Stimulated activated CD8-positive, alpha-beta memory T cell treated with anti-CD3 and anti-CD28 coated beads, Interleukin-2, amount 100 ng/mL, for 48 hours (primary cell): ENCODE data around the gene ADORA2B.
A peak's percentile ranks its signal among the peaks of the same experiment; 100 is the strongest.
"Not testable (repeated sequence)": the region's sequence is repeated elsewhere in the genome, so short reads cannot be mapped to it uniquely, and the experiment has no call there.

Experiments used
- DNase-seq, 2 donors: peaks; one replicate each; pipeline ENCODE4 v3.0.0-alpha.2; 2020; ENCODE audit warnings: low read depth in 2 of 2

ADORA2B gene

DNA sequence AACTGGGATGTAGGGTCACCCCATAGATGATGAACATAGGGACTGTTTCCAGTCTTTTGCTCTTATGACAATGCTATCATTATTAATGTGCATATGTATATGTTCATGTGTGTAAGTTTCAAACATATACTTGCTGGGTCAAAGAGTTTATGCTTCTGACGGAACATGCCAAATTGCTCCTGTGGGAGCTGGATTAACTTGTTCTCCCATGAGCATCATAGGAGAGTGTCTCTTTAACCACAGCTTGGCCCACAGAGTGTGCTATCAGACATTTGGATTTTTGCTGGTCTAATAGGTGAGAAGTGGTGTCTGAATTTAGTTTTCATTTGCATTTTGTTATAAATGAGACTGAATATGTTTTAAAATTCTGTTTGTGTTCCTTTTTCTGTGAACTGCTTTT, 22.3 kb upstream of the ADORA2B start:
- no peak for DNase-seq

DNA sequence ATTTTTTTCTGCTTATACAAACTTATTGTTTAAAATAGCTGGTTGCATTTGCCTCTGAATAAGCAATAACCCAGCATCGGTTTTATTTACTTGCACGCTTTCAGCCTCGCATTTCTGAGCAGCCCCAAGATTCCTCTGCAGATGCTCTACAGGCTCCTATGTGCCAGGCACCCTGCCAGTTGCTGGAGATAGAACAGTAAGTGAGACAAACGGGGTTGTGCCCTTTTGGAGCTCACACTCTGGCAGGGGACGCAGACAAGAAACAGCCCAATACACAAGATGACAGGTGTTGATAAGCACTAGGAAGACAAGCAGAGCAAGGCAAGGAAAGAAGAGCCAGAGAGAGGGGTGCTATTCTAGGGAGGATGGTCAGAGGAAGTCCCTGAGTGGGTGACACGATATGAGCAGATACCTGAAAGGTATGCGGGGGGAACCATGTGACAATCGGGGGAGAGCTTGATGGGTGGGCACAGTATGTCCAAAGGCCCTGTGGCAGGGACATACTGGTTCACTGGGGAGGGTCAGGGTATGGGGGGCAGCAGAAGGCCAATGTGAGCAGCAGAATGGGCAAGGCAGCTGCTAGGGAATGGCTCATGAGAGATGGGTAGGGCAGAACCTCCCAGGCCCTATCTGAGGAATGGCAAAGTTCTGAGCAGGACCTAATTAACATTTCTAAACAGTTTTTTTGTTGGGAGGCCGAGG, 18.7 kb upstream of the ADORA2B start:
- DNase-seq: no peak

- DNase-seq: no peak
These were observed 16.6 kb upstream of the ADORA2B start for GRCh38 chr17:15928286-15928785.

GRCh38 chr17:15929941-15930340, 15.0 kb upstream of the ADORA2B start:
- DNase-seq: no peak

DNA sequence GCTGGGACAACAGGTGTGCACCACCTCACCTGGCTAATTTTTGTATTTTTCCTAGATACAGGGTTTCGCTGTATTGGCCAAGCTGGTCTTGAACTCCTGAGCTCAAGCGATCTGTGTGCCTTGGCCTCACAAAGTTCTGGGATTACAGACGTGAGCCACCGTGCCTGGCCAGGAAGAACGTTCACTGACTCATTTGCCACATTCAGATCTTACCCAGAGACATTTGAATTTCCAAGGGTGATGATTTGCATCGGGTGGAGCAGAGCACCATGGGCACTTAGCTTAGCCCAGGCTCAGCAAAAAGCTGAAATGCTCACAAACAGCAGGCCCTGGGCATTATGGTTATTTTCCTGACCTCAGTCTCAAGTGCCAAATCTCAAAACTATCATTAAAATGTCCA, 14.5 kb upstream of the ADORA2B start:
- DNase-seq: no peak

DNA sequence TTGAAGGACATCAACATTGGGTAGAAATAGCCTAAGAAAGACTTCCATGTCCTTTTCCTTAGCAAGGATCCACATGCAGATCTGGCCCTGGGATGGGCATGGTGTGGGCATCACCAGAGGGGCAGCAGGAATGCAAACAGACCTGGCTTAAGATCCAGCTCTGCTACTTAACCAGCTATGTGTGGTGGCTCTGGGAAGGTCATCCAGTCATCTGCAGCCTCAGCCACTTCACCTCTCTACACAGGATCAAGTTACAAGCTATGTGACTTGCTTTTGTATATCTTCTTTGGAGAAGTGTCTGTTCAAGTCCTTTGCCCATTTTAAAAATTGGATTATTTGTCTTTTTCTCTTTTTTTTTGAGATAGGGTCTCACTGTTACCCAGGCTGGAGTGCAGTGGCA, 13.5 kb upstream of the ADORA2B start:
- no peak for DNase-seq

DNA sequence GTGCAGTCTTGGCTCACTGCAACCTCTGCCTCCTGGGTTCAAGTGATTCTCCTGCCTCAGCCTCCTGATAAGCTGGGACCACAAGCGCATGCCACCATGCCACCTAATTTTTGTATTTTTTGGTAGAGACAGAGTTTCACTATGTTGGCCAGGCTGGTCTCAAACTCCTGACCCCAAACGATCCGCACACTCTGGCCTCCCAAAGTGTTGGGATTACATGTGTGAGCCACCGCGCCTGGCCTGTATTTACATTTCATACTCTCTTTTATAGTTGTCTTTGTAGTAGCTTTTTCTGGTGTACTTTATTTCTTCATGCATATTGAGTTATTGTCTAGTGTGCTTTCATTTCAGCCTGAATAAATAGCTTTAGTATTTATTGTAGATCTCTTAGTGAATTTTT, 10.1 kb upstream of the ADORA2B start:
- no peak for DNase-seq

DNA sequence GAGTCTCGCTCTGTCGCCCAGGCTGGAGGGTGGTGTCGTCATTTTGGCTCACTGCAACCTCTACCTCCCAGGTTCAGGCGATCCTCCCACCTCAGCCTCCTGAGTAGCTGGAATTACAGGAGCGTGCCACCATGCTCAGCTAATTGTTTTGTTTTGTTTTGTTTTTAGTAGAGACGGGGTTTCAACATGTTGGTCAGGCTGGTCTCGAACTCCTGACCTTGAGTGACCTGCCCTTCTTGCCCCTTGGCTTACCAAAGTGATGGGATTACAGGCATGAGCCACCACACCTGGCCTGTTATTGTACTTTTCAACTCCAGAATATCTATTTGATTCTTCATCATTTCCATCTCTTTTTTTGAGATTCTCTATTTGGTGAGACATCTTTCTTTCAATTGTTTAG, 9.0 kb upstream of the ADORA2B start:
- no peak for DNase-seq

GRCh38 chr17:15936481-15936880, 8.4 kb upstream of the ADORA2B start:
- DNase-seq: not testable (repeated sequence)

DNA sequence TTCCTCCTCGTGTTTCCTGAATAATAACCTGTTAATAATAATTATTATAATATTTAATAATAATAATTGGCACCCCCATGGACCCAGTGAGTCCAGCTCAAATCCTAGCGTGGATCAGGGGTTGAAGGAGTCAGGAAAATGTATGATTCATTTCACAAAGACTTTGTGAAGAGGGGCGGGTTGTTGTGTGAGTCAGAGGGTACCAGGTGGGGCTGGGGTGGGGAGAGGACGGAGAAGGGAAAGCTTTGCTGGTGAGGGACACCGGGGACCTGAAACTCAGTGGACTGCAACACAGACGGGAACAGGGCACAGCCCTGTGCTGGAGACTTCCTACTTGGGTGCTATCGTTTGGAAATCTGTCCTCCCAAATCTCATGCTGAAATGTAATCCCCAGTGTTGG, 3.1 kb upstream of the ADORA2B start:
- no peak for DNase-seq

GRCh38 chr17:15942207-15942833, 2.6 kb upstream of the ADORA2B start:
- DNase-seq: no peak

GRCh38 chr17:15943971-15944758, 765 bp upstream of the ADORA2B start:
- no peak for DNase-seq

- peak in 1 of 2 donors; percentile 13 for DNase-seq
These were observed 729 bp downstream of the ADORA2B start for GRCh38 chr17:15945527-15946191.

DNA sequence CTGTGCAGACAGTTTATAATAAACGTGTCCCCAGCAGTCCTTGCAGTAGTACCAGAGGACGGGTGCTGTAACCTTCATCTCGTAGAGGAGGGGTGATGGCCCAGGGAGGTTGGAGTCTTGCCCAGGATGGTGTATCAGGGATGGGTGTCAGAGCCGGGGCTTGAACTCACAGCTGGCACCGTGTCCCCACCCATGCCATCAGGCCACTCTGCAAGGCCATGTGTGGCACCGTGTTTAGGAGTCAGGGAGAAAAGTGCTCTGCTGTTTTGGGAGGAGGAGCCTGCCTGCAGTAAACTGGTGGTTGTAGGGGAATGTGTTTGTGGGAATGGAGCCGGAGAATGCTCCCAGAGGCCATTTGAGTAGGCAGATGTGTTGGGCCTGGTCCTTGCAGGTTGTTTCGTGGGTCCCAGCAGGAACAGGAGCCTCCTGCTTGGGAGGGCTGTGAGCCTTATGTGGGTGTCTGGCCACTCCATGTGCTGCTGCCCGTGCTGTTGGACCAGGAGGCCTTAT, 1.7 kb downstream of the ADORA2B start:
- DNase-seq: no peak

DNA sequence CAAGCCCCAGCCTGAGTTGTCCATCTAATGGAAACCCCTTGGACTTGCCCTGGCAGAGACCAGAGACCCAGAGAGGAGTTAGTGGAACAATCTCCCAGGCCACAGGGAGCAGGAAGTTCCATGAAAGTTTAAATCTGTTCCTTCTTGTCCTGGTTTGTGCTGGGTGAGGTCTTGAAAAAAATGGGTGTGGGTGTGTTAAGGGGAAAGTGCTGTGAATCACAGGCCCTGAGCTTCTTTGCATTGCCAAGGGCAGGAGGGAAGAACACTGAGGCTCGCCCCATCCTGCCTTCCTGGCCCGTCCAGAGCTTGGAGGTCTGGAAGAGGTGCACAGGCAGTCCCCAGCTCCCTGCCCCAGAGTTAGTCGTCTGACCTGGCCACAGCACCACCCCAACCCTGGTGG, 2.3 kb downstream of the ADORA2B start:
- no peak for DNase-seq

DNA sequence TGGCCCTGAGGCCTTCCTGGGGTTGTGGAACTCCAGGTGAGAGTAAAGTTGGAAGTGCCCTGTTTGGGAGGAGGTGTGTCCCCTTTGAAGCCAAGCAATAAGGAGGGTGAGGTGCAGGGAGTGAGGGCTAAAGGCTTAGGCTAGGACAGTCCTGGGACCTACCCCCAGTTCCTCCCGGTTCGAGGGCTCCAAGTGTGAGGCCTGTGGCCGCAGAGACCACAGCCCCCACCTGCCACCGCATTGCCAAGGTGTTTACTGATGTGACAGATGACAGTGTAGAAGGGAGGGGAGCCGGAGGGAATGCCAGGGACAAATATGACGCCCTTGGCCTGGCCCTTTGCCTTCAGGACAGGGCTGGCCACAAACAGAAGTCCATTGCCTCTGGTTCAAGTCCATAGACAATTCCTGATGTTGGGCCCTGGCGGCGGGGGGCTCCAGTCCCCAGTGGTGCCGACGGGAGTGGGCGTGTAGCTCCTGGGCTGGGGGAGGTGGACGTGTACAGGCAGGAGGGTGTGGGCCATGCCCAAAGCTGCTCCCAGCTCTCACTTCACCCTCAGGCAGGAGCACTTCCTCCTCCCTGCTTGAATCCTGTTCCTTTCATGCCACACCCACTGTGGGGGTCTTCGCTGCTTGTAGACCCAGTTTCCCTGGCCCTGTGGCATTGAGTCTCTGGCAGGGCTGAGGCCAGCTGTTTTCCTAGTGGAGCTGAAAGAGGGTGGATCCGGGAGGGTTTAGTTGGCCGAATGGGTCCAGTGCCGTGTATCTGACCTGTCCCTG, 3.2 kb downstream of the ADORA2B start:
- no peak for DNase-seq

GRCh38 chr17:15951368-15952047, 6.6 kb downstream of the ADORA2B start:
- no peak for DNase-seq

GRCh38 chr17:15952048-15952532, 7.2 kb downstream of the ADORA2B start:
- DNase-seq: no peak

DNA sequence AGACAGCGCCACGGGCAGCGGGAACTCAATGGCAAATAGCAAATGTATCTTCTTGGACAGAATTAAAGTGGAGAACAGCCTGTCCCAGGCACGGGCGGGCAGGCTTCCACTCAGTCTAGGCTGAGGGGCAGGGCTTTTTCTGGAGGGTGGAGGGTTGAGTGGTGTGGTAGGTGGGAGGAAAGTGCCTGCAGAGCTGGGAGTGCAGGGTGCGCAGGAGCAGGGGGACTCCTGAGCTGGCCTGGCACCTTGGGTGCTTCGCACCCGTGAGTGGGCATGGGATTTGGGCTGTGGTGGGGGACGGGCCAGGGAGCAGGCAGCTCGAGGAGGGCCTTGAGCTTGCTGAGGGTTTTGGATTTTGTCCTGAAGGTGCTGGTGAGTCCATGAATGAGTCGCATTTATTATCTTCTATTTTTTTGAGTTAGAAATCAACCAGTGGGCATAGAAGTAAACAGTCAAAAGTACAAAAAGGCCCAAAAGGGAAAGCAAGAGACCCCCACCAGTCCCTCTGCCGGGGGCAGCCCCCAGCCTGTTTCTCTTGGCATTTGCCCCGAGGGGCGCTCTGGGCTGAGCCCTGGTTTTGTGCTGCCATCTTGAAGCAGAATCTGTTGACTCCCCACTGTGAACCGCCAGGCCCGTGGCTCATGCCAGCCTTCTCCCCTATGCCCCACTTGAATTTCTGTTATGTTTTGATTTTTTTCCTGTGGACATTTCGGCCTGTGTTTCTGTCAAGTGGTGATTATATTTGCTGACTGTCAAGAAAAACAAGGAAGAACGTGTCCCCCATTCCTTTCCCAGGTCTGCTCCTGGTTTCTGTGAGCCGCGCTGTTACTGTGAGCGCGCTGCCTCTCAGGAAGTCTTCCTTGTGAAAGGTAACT, 8.2 kb downstream of the ADORA2B start:
- no peak for DNase-seq
